Fibroblast of mammary gland (primary cell): Measurements from ENCODE around the gene PMM1.

Experiments used
- DNase-seq: peaks from one replicate; pipeline ENCODE4 v3.0.0-alpha.2; 2010; ENCODE audit warnings: low read depth
- H3K4me3 ChIP-seq: 2 replicates; pipeline ENCODE4 v1.5.1; 2011; ENCODE audit warnings: low read depth, mild to moderate bottlenecking, low read length, moderate library complexity; ENCODE audit not compliant: control insufficient read depth
- CTCF ChIP-seq: conservative IDR thresholded peaks from 2 replicates; pipeline ENCODE4 v1.5.1; 2011; ENCODE audit warnings: low read depth, low read length, inconsistent platforms; ENCODE audit not compliant: control insufficient read depth, insufficient read depth

Gene PMM1

GRCh38 chr22:41540006-41540315 is 49.7 kb downstream of the PMM1 start:
- no peak overlapping the region for H3K4me3 ChIP-seq
- TF ChIP-seq CTCF = no peak
- no peak for DNase-seq

- DNase-seq = peak; percentile 42
- no peak for TF ChIP-seq CTCF
- H3K4me3 ChIP-seq = no peak overlapping the region
These were observed 50.3 kb downstream of the PMM1 start for GRCh38 chr22:41539146-41540005.

GRCh38 chr22:41538583-41538982 is 51.1 kb downstream of the PMM1 start:
- DNase-seq = no peak
- no peak overlapping the region for H3K4me3 ChIP-seq
- TF ChIP-seq CTCF = no peak

GRCh38 chr22:41537203-41537602 is 52.4 kb downstream of the PMM1 start:
- no peak for TF ChIP-seq CTCF
- no peak for DNase-seq
- H3K4me3 ChIP-seq = no peak overlapping the region

- no peak overlapping the region for H3K4me3 ChIP-seq
- TF ChIP-seq CTCF = peak; percentile 33
- DNase-seq = no peak
These were observed 54.4 kb downstream of the PMM1 start for GRCh38 chr22:41535244-41535643.

GRCh38 chr22:41534219-41534618 is 55.4 kb downstream of the PMM1 start:
- no peak for DNase-seq
- TF ChIP-seq CTCF = no peak
- H3K4me3 ChIP-seq = no peak overlapping the region
